ENCODE results near the gene WDR90.
A peak's percentile ranks its signal among the peaks of the same experiment; 100 is the strongest.

Gene WDR90

GRCh38 chr16:703406-703805 is 54.2 kb downstream of the WDR90 start:
- DNase-seq (ENCODE audit: low read depth, low spot score), result no peak
- H3K27ac ChIP-seq, result no peak overlapping the region

GRCh38 chr16:704047-704446 is 54.9 kb downstream of the WDR90 start:
- no peak for DNase-seq (ENCODE audit: low read depth, low spot score)
- H3K27ac ChIP-seq, result no peak overlapping the region

GRCh38 chr16:704552-705380 is 55.6 kb downstream of the WDR90 start:
- no peak for DNase-seq (ENCODE audit: low read depth, low spot score)
- no peak overlapping the region for H3K27ac ChIP-seq

GRCh38 chr16:705431-706188 is 56.4 kb downstream of the WDR90 start, which contains the start of gene FBXL16:
TSS of gene FBXL16 (minus strand) at chr16:705801. CDS start at chr16:697405, 8,396 bp downstream.
- DNase-seq (ENCODE audit: low read depth, low spot score), result no peak
- no peak within 1 kb of the TSS for H3K27ac ChIP-seq

- DNase-seq (ENCODE audit: low read depth, low spot score), result no peak
- no peak overlapping the region for H3K27ac ChIP-seq
Measured at GRCh38 chr16:706189-707061, 57.3 kb downstream of the WDR90 start.

- DNase-seq (ENCODE audit: low read depth, low spot score), result no peak
- no peak overlapping the region for H3K27ac ChIP-seq
Measured at GRCh38 chr16:707062-707538, 57.9 kb downstream of the WDR90 start.

- no peak overlapping the region for H3K27ac ChIP-seq
- no peak for DNase-seq (ENCODE audit: low read depth, low spot score)
Measured at GRCh38 chr16:708019-708418, 58.9 kb downstream of the WDR90 start.

GRCh38 chr16:708959-709358 is 59.8 kb downstream of the WDR90 start:
- no peak overlapping the region for H3K27ac ChIP-seq
- no peak for DNase-seq (ENCODE audit: low read depth, low spot score)

GRCh38 chr16:709566-710499 is 60.7 kb downstream of the WDR90 start:
- no peak overlapping the region for H3K27ac ChIP-seq
- DNase-seq (ENCODE audit: low read depth, low spot score), result no peak

GRCh38 chr16:710500-711075 is 61.4 kb downstream of the WDR90 start:
- DNase-seq (ENCODE audit: low read depth, low spot score), result no peak
- no peak overlapping the region for H3K27ac ChIP-seq

GRCh38 chr16:711084-711483 is 61.9 kb downstream of the WDR90 start:
- no peak overlapping the region for H3K27ac ChIP-seq
- no peak for DNase-seq (ENCODE audit: low read depth, low spot score)

- H3K27ac ChIP-seq, result peak overlapping the region; percentile 60
- no peak for DNase-seq (ENCODE audit: low read depth, low spot score)
Measured at GRCh38 chr16:711548-712320, 62.6 kb downstream of the WDR90 start.

GRCh38 chr16:712740-713250 is 63.6 kb downstream of the WDR90 start:
- peak; percentile 83 for DNase-seq (ENCODE audit: low read depth, low spot score)
- peak overlapping the region; percentile 60 for H3K27ac ChIP-seq

- DNase-seq (ENCODE audit: low read depth, low spot score), result no peak
- H3K27ac ChIP-seq, result peak overlapping the region; percentile 60
Measured at GRCh38 chr16:714079-714478, 64.9 kb downstream of the WDR90 start.

- H3K27ac ChIP-seq, result peak within 1 kb of the TSS; percentile 60
- no peak for DNase-seq (ENCODE audit: low read depth, low spot score)
Measured at GRCh38 chr16:714558-715476, 65.7 kb downstream of the WDR90 start, which contains the start of gene METRN. TSS of gene METRN (plus strand) at chr16:715118. CDS start at chr16:715290, 172 bp downstream.

- peak overlapping the region; percentile 60 for H3K27ac ChIP-seq
- no peak for DNase-seq (ENCODE audit: low read depth, low spot score)
Measured at GRCh38 chr16:715477-716199, 66.5 kb downstream of the WDR90 start.
